Naive B cell (primary cell): ENCODE results near the gene SMCO3. TPM values are rescaled to one million over a fixed set of nuclear protein-coding genes. Genes with fewer than 3 reads are reported as not detected.
A peak's percentile ranks its signal among the peaks of the same experiment; 100 is the strongest.

Experiments
- ATAC-seq, 2 donors: fragments of 150-1000 bp; cut with Tn5 transposase; 2 replicates each; pipeline ENCODE4 v1.10.0; 2021; ENCODE audit warnings: low read depth in 2 of 2, mild to moderate bottlenecking in 2 of 2, moderate library complexity in 2 of 2
- DNase-seq: peaks from one replicate; pipeline ENCODE4 v3.0.0; 2022
- H3K27ac Mint-ChIP-seq, 6 donors: one replicate each; pipeline ENCODE4 v1.8.0; 2020 to 2022; ENCODE audit warnings: mild to moderate bottlenecking in 6 of 6, mixed read lengths in 6 of 6, moderate library complexity in 5 of 6, inconsistent platforms in 2 of 6
- H3K27me3 Mint-ChIP-seq, 3 donors: one replicate each; pipeline ENCODE4 v1.8.0; 2021 to 2022; ENCODE audit warnings: mixed read lengths in 3 of 3, mild to moderate bottlenecking in 1 of 3
- H3K36me3 Mint-ChIP-seq, 2 donors: one replicate each; pipeline ENCODE4 v1.8.0; 2020 to 2022; ENCODE audit warnings: mixed read lengths in 2 of 2, inconsistent platforms in 1 of 2, mild to moderate bottlenecking in 1 of 2
- H3K4me1 Mint-ChIP-seq, 3 donors: one replicate each; pipeline ENCODE4 v1.8.0; 2020 to 2022; ENCODE audit warnings: mixed read lengths in 3 of 3, inconsistent platforms in 1 of 3, mild to moderate bottlenecking in 1 of 3, moderate library complexity in 1 of 3
- H3K4me3 Mint-ChIP-seq, 8 donors: one replicate each; pipeline ENCODE4 v1.8.0; 2020 to 2022; ENCODE audit warnings: mild to moderate bottlenecking in 8 of 8, mixed read lengths in 8 of 8, moderate library complexity in 8 of 8, inconsistent platforms in 2 of 8
- H3K9me3 Mint-ChIP-seq, 7 donors: one replicate each; pipeline ENCODE4 v1.8.0; 2020 to 2022; ENCODE audit warnings: mixed read lengths in 7 of 7, mild to moderate bottlenecking in 5 of 7, inconsistent platforms in 2 of 7, moderate library complexity in 1 of 7
- polyA plus RNA-seq, 6 donors: library from polyadenylated mRNA; unstranded; fragments of 300-500 nt; fragmentation: Illumina TruSeq; gene quantifications; one replicate each; pipeline ENCODE4 v1.2.3, GENCODE V29; 2021; ENCODE audit warnings: low read depth in 6 of 6

SMCO3 gene
- polyA plus RNA-seq = under 1 TPM in 3 of 6 donors, not detected in 3; 0.23 to 0.65 (median 0.35) TPM

DNA sequence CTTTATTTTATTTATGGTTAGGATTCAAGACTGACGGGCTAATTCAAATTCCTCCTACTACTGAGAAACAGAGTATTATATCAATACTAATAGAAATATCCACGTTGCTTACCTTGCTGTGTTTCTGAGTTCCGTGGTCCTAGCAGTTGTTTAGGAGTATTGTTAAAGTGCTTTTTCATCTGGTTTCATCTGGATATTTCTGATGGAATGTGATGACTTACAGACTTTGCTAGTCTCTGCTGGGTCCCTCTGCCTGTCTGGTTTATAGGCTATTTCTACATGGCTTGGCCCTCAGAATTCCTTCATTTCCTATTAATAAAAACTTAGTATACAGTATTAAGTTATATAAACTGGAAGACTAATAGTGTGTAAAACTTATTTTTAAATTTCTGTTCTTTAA lies at the start of gene SMCO3:
TSS of gene SMCO3 (minus strand) at position 169 of the 400 bp plus-strand sequence. CDS start 7,502 bp downstream, outside the sequence.
- Mint-ChIP-seq H3K9me3 (peaks cover 2 to 9% (median 3%) of the 10 kb centered on the region in 7 donors), H3K4me1 (peaks cover 4 to 14% (median 8%) of the 10 kb centered on the region in 3 donors), H3K27ac (peak within 1 kb of the TSS in 3 of 6 donors; percentile 8 to 60 (median 10)), H3K4me3 (no peak within 1 kb of the TSS), H3K27me3 (peaks cover 0 to 6% (median 0%) of the 10 kb centered on the region in 3 donors), H3K36me3 (peaks cover 8 to 9% of the 10 kb centered on the region in 2 donors)
- ATAC-seq (no peak), DNase-seq (no peak)

- Mint-ChIP-seq H3K27ac (no peak overlapping the region), H3K4me3 (no peak overlapping the region)
- ATAC-seq = no peak
Observed at GRCh38 chr12:14860490-14860889, 46.5 kb upstream of the SMCO3 start.

GRCh38 chr12:14858513-14858912 lies 44.5 kb upstream of the SMCO3 start:
- Mint-ChIP-seq H3K9me3 (peaks cover 5 to 39% (median 23%) of the 10 kb centered on the region in 7 donors), H3K27ac (peak overlapping the region; percentile 49 to 86 (median 70)), H3K4me1 (peaks cover 29 to 33% (median 32%) of the 10 kb centered on the region in 3 donors), H3K27me3 (no peaks in the 10 kb centered on the region), H3K36me3 (peaks cover 0 to 18% of the 10 kb centered on the region in 2 donors), H3K4me3 (peak overlapping the region in 2 of 8 donors; percentile 34 to 48)
- DNase-seq = peak; percentile 19
- peak; percentile 41 to 58 for ATAC-seq

More at GRCh38 chr12:14860490-14860889, 46.5 kb upstream of the SMCO3 start:
- H3K4me1 Mint-ChIP-seq = peaks cover 23 to 26% (median 24%) of the 10 kb centered on the region in 3 donors
- peaks cover 0 to 18% of the 10 kb centered on the region in 2 donors for H3K36me3 Mint-ChIP-seq
- no peaks in the 10 kb centered on the region for H3K27me3 Mint-ChIP-seq
- no peak for DNase-seq
- peaks cover 5 to 39% (median 23%) of the 10 kb centered on the region in 7 donors for H3K9me3 Mint-ChIP-seq

- peak overlapping the region in 2 of 8 donors; percentile 29 to 52 for H3K4me3 Mint-ChIP-seq
- H3K36me3 Mint-ChIP-seq = peaks cover 0 to 8% of the 10 kb centered on the region in 2 donors
- no peak for ATAC-seq
- H3K9me3 Mint-ChIP-seq = peaks cover 4 to 16% (median 12%) of the 10 kb centered on the region in 7 donors
- H3K27me3 Mint-ChIP-seq = no peaks in the 10 kb centered on the region
- peak overlapping the region in 3 of 6 donors; percentile 18 to 71 (median 49) for H3K27ac Mint-ChIP-seq
- peaks cover 29 to 33% (median 31%) of the 10 kb centered on the region in 3 donors for H3K4me1 Mint-ChIP-seq
- no peak for DNase-seq
Observed at GRCh38 chr12:14854586-14855183, 40.7 kb upstream of the SMCO3 start.

GRCh38 chr12:14853961-14854360 lies 40.0 kb upstream of the SMCO3 start:
- Mint-ChIP-seq H3K4me1 (peaks cover 24 to 29% (median 24%) of the 10 kb centered on the region in 3 donors), H3K9me3 (peaks cover 0 to 10% (median 5%) of the 10 kb centered on the region in 7 donors), H3K4me3 (no peak overlapping the region), H3K27me3 (no peaks in the 10 kb centered on the region), H3K36me3 (peaks cover 0 to under 1% of the 10 kb centered on the region in 2 donors), H3K27ac (no peak overlapping the region)
- no peak for DNase-seq
- no peak for ATAC-seq

- H3K27ac Mint-ChIP-seq = peak overlapping the region in 1 of 6 donors; percentile 30
- H3K27me3 Mint-ChIP-seq = no peaks in the 10 kb centered on the region
- no peaks in the 10 kb centered on the region for H3K36me3 Mint-ChIP-seq
- H3K4me3 Mint-ChIP-seq = no peak overlapping the region
- peaks cover 0 to 6% (median 2%) of the 10 kb centered on the region in 7 donors for H3K9me3 Mint-ChIP-seq
- ATAC-seq = no peak
- DNase-seq = no peak
- peaks cover 13 to 18% (median 14%) of the 10 kb centered on the region in 3 donors for H3K4me1 Mint-ChIP-seq
Observed at GRCh38 chr12:14852880-14853279, 38.9 kb upstream of the SMCO3 start.

DNA sequence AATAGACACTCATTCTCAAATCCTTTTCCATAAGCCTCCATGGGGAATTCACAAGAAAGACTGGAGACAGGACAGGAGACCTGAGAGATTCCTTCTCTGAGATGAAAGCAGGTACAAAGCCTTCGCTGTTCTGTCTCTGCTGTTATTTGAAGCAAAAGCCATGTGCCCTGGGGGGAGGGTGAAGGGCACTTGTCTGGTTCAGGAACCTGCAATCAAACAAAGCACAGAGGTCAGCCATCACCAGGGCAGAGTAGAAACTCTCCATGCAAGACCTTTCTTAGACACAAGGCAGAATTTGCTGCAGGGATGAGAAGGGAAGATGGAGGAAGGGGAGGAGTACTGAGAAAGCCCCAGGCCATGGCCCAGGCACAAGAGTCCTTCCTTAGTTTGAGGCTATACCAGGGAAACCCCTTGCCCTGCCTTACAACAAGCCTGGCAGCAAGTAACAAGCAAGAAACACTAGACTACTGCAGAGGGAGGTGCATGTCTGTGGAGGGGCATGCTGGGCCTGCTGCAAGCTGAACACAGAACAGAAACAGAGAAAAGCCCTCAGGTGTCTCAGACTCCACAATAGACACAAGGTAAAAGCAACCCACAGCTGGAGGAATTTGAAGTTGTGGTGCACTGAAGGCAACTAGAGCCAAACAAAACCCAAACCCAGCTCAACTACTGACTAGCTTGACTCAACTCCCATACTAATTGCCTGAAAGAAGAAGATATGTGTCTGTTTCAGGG lies 37.1 kb upstream of the SMCO3 start:
- no peak for DNase-seq
- H3K4me3 Mint-ChIP-seq = no peak overlapping the region
- H3K36me3 Mint-ChIP-seq = no peaks in the 10 kb centered on the region
- ATAC-seq = no peak
- no peaks in the 10 kb centered on the region for H3K27me3 Mint-ChIP-seq
- no peak overlapping the region for H3K27ac Mint-ChIP-seq
- H3K9me3 Mint-ChIP-seq = peaks cover 0 to 2% (median 0%) of the 10 kb centered on the region in 7 donors
- H3K4me1 Mint-ChIP-seq = peaks cover 6 to 11% (median 6%) of the 10 kb centered on the region in 3 donors

DNA sequence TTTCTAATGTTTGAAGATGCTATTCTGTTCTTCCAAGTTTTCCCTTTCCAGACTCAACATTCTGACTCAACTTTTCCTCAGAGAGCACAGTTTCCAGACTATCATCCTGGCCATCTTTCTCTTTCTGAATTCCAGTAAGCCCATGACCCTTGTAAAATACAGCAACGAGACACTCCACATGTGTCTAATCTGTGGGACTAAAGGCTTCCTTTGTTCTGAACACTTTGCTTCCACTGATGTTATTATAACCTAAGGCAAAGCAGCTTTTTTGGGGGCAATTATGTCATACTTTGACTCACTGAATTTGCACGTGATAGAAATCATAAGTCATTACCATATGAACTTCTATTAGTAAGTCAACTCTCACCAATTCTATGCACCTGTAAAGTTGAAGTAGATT lies 35.7 kb upstream of the SMCO3 start:
- Mint-ChIP-seq H3K4me1 (peaks cover 5 to 6% (median 6%) of the 10 kb centered on the region in 3 donors), H3K27me3 (no peaks in the 10 kb centered on the region), H3K27ac (peak overlapping the region in 1 of 6 donors; percentile 4), H3K4me3 (no peak overlapping the region), H3K36me3 (no peaks in the 10 kb centered on the region), H3K9me3 (no peaks in the 10 kb centered on the region)
- no peak for ATAC-seq
- no peak for DNase-seq

DNA sequence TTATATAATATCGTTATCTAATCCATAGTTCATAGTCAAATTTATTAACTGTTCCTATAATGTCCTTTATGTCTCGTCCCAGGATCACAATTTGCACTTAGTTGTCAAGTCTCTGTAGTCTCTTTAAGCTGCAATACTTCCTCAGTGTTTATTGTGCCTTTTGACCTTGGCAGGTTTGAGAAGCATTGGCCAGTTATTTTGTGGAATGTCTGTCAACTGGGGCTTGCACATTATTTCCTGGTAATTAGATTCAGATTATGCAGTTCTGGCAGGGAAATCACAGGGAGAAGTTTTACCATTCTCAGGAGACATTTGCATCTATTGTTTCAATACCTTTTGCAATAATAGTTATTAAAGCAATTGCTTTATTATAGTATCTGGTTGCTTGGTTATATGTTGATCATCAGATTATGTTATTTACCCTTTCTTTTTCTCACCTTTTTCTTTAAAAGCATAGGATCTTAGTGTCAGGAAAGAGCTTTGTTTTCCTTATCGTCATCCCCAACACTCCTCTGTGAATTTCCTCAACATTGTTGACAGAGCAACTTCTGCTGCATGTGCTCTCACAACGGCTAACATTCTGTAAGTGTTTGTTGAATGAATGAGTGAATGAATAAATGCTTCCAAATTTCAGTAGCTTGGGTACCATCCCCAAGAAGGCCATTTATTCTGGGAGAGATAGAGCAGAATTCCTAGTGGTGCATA lies 33.0 kb upstream of the SMCO3 start:
- no peaks in the 10 kb centered on the region for H3K9me3 Mint-ChIP-seq
- no peak overlapping the region for H3K27ac Mint-ChIP-seq
- no peaks in the 10 kb centered on the region for H3K27me3 Mint-ChIP-seq
- no peak overlapping the region for H3K4me3 Mint-ChIP-seq
- ATAC-seq = no peak
- peaks cover 2 to 6% (median 5%) of the 10 kb centered on the region in 3 donors for H3K4me1 Mint-ChIP-seq
- no peak for DNase-seq
- no peaks in the 10 kb centered on the region for H3K36me3 Mint-ChIP-seq

DNA sequence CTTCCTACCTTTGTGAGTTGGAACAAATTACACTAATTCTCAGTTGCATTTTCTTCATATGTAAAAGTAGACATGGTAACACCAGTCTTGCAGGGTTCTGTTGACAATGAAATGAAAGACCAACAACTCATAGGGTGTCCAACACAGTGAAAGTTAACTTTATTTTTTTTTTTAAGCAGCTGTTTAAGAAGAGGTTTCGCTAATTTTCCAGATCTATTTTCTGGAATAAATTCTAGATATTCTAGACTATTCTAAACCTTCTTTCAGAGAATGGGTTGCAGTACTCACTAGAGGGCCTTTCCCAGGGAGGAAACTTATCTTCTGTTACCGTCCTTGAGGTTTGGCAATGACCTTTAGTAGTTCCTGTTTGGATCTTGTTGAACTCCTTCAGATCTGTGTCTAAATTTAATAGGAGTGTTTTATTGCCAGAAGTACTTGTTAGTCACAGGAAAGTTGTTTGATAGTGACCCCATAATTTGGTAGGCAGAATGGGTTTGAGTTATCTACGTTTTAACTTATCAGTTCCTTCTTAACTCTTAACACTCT lies 32.1 kb upstream of the SMCO3 start:
- DNase-seq = no peak
- ATAC-seq = no peak
- Mint-ChIP-seq H3K4me3 (no peak overlapping the region), H3K27me3 (no peaks in the 10 kb centered on the region), H3K4me1 (peaks cover 4 to 12% (median 5%) of the 10 kb centered on the region in 3 donors), H3K9me3 (no peaks in the 10 kb centered on the region), H3K27ac (peak overlapping the region in 1 of 6 donors; percentile 79), H3K36me3 (no peaks in the 10 kb centered on the region)

DNA sequence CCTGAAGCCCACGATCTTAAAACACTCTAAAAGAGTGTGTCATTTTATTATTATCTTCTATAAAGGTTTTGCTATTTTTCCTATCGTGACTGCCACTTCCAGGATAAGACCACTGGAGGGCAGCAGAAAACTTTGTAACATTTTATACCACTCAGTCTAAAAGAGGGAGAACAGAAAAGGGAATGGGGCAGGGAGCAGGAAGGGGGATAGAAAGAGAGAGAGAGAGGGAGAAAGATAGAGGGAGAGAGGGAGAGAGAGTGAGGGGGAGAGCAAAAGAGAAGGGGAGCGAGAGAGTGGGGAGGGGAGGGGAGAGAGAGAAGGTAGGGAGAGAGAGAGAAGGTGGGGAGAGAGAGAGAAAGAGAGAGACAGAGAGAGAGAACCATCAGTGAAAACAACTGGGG lies 31.4 kb upstream of the SMCO3 start:
- no peaks in the 10 kb centered on the region for H3K36me3 Mint-ChIP-seq
- peak overlapping the region in 1 of 8 donors; percentile 7 for H3K4me3 Mint-ChIP-seq
- no peaks in the 10 kb centered on the region for H3K9me3 Mint-ChIP-seq
- peak overlapping the region in 5 of 6 donors; percentile 14 to 92 (median 88) for H3K27ac Mint-ChIP-seq
- ATAC-seq (peak; percentile 38 to 65), DNase-seq (peak; percentile 42)
- no peaks in the 10 kb centered on the region for H3K27me3 Mint-ChIP-seq
- peaks cover 4 to 13% (median 5%) of the 10 kb centered on the region in 3 donors for H3K4me1 Mint-ChIP-seq

GRCh38 chr12:14844401-14844800 lies 30.4 kb upstream of the SMCO3 start:
- H3K27me3 Mint-ChIP-seq = peaks cover 0 to 3% (median 0%) of the 10 kb centered on the region in 3 donors
- H3K9me3 Mint-ChIP-seq = peaks cover 0 to 1% (median 0%) of the 10 kb centered on the region in 7 donors
- peaks cover 4 to 13% (median 5%) of the 10 kb centered on the region in 3 donors for H3K4me1 Mint-ChIP-seq
- H3K27ac Mint-ChIP-seq = no peak overlapping the region
- ATAC-seq (no peak), DNase-seq (no peak)
- H3K36me3 Mint-ChIP-seq = no peaks in the 10 kb centered on the region
- H3K4me3 Mint-ChIP-seq = no peak overlapping the region

GRCh38 chr12:14843425-14843887 lies 29.5 kb upstream of the SMCO3 start, which contains the start of gene ART4:
TSS of gene ART4 (minus strand) at chr12:14843526. CDS start at chr12:14843113, 413 bp downstream.
- Mint-ChIP-seq H3K36me3 (peaks cover 0 to 4% of the 10 kb centered on the region in 2 donors), H3K27ac (peak within 1 kb of the TSS in 1 of 6 donors; percentile 30), H3K27me3 (peaks cover 0 to 8% (median 1%) of the 10 kb centered on the region in 3 donors), H3K4me3 (no peak within 1 kb of the TSS), H3K4me1 (peaks cover 4 to 13% (median 5%) of the 10 kb centered on the region in 3 donors), H3K9me3 (peaks cover 0 to 5% (median 0%) of the 10 kb centered on the region in 7 donors)
- ATAC-seq (no peak), DNase-seq (no peak)
